Measurements from ENCODE around the gene KRTAP4-7. TPM values are rescaled to one million over a fixed set of nuclear protein-coding genes. Genes with fewer than 3 reads are reported as not detected.
"Not testable (repeated sequence)": the region's sequence is repeated elsewhere in the genome, so short reads cannot be mapped to it uniquely, and the experiment has no call there.

Gene KRTAP4-7
- total and polyA plus RNA-seq, 2 experiments from 2014 or later, result not detected

DNA sequence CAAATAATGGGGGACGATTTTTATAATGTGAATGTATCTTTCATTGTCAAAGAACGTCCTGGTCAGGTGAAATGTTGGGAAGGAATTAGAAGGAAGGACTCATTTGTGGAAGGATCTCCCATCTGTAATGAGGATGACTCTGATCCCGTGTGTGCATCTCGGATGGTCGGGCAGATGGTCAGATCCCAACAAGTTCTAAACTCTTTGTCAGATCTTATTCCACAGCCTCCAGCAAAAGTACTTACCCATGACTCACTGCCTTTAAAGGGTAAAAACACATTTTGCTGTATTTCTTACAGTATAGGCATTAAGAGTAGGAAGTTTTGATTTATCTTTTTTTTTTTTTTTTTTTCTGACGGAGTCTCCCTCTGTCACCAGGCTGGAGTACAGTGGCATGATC, 14.5 kb downstream of the KRTAP4-7 start:
- TF ChIP-seq CTCF (IDR thresholded peaks at IDR 0.05; ENCODE audit: low read depth, low read length), result no peak
- no peaks in the 10 kb centered on the region for H3K36me3 ChIP-seq
- no peak overlapping the region for H3K27ac ChIP-seq
- no peak for DNase-seq (ENCODE audit: low read depth in 1 of 2, low spot score in 1 of 2)
- no peaks in the 10 kb centered on the region for H3K27me3 ChIP-seq
- H3K9me3 ChIP-seq (ENCODE audit: low read depth), result no peaks in the 10 kb centered on the region
- no peaks in the 10 kb centered on the region for H3K4me1 ChIP-seq (ENCODE audit: low read depth)
- no peak overlapping the region for H3K4me3 ChIP-seq

DNA sequence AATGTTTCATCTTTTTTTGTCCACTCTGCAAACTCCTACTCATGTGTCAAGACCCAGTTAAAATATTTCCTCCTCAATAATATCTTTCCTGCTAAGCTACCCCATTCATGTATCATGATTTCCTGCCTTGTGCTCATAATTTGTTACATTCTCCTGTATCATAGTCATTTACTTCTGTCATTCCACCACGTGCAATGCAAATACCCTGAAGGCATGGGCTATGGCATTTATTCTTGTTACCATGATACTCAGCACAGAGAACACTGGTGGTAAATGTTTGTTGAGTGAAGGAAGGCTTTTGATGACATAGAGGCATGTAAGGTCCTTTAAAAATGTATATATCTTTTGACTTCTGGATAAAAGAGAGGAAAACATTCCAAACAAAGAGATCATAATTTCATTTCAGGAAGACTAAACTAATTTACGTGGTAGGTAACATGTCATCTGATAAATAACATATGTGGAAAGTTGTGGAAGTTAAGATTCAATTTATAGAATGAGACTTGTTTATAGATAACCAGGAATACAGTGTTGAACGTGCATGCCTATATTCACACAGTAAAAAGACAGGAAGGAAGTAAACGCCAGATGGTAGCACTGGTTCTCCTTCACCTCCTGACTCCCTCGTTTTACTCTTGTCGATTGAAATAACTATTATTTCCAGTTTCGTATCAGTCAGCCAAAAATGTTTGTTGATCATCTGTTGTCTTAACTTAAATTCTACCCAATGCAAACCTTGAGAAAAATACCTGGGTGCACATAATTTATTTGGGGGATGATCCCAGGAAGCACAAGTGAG, 15.9 kb downstream of the KRTAP4-7 start:
- H3K4me3 ChIP-seq; H3K36me3 ChIP-seq; H3K27ac ChIP-seq; DNase-seq (ENCODE audit: low read depth in 1 of 2, low spot score in 1 of 2); H3K9me3 ChIP-seq (ENCODE audit: low read depth); H3K4me1 ChIP-seq (ENCODE audit: low read depth); H3K27me3 ChIP-seq: not testable (repeated sequence)

DNA sequence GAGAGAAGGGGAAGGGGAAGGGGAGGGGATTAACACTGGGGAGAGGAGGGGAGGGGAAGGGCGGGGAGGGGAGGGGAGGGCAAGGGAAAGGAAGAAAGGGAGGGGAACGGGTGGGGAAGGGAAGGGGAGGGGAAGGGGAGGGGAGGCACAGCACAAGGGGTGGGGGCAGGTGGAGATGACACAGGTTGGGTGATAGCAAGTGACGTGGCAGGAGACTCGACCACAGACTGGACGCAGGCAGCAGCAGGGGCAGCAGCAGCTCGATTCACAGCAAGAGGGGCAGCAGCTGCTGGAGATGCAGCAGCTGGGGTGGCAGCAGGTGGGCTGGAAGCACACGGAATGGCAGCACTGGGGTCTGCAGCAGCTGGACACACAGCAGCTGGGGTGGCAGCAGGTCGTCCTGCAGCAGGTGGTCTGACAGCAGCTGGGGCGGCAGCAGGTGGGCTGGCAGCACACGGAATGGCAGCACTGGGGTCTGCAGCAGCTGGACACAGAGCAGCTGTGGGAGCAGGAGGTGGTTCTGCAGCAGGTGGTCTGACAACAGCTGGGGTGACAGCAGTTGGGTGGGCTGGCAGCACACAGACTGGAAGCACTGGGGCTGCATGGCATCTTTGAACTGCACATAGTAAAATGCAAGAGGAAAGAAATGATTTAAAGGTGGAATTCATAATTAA, 17.8 kb downstream of the KRTAP4-7 start, which contains the start of gene KRTAP4-16:
TSS of gene KRTAP4-16 (minus strand) at position 624 of the 674 bp plus-strand sequence. CDS start at position 624, 0 bp downstream.
- Histone ChIP-seq H3K4me1 (ENCODE audit: low read depth) (no peaks in the 10 kb centered on the region), H3K9me3 (ENCODE audit: low read depth) (no peaks in the 10 kb centered on the region), H3K27me3 (no peaks in the 10 kb centered on the region), H3K27ac (no peak within 1 kb of the TSS), H3K4me3 (no peak within 1 kb of the TSS), H3K36me3 (no peaks in the 10 kb centered on the region)
- no peak for DNase-seq (ENCODE audit: low read depth in 1 of 2, low spot score in 1 of 2)
- no peak for TF ChIP-seq CTCF (IDR thresholded peaks at IDR 0.05; ENCODE audit: low read depth, low read length)

- no peaks in the 10 kb centered on the region for H3K36me3 ChIP-seq
- no peaks in the 10 kb centered on the region for H3K27me3 ChIP-seq
- no peak for TF ChIP-seq CTCF (IDR thresholded peaks at IDR 0.05; ENCODE audit: low read depth, low read length)
- no peak overlapping the region for H3K4me3 ChIP-seq
- H3K4me1 ChIP-seq (ENCODE audit: low read depth), result no peaks in the 10 kb centered on the region
- DNase-seq (ENCODE audit: low read depth in 1 of 2, low spot score in 1 of 2), result no peak
- H3K9me3 ChIP-seq (ENCODE audit: low read depth), result no peaks in the 10 kb centered on the region
- H3K27ac ChIP-seq, result no peak overlapping the region
These were observed 19.9 kb downstream of the KRTAP4-7 start for GRCh38 chr17:41103896-41104295.

GRCh38 chr17:41104386-41105038, 20.6 kb downstream of the KRTAP4-7 start:
- DNase-seq (ENCODE audit: low read depth in 1 of 2, low spot score in 1 of 2); H3K4me1 ChIP-seq (ENCODE audit: low read depth); H3K27ac ChIP-seq; H3K9me3 ChIP-seq (ENCODE audit: low read depth); H3K27me3 ChIP-seq; H3K4me3 ChIP-seq; H3K36me3 ChIP-seq: not testable (repeated sequence)

DNA sequence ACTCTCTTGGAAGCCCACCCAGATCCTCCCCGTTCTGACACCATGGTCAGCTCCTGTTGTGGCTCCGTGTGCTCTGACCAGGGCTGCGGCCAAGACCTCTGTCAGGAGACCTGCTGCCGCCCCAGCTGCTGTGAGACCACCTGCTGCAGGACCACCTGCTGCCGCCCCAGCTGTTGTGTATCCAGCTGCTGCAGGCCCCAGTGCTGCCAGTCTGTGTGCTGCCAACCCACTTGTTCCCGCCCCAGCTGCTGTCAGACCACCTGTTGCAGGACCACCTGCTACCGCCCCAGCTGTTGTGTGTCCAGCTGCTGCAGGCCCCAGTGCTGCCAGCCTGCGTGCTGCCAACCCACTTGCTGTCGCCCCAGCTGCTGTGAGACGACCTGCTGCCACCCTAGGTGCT, 21.4 kb downstream of the KRTAP4-7 start, which contains the start of gene KRTAP4-9:
TSS of gene KRTAP4-9 (plus strand) at position 43 of the 400 bp plus-strand sequence. CDS start at position 43, 0 bp downstream.
- not testable (repeated sequence) for H3K4me3 ChIP-seq; H3K4me1 ChIP-seq (ENCODE audit: low read depth); DNase-seq (ENCODE audit: low read depth in 1 of 2, low spot score in 1 of 2); H3K27ac ChIP-seq; H3K36me3 ChIP-seq; H3K9me3 ChIP-seq (ENCODE audit: low read depth); H3K27me3 ChIP-seq
